Smooth muscle cell of the coronary artery (primary cell): ENCODE data around the gene NR1H3. TPM values are rescaled to one million over a fixed set of nuclear protein-coding genes. Genes with fewer than 3 reads are reported as not detected.

Experiments
- total RNA-seq: library from RNA; depleted of rRNA; stranded (reverse); fragments of >200 nt; gene quantifications from 2 replicates; pipeline ENCODE4 v1.2.3, GENCODE V29; 2014; ENCODE audit warnings: low replicate concordance

The NR1H3 gene
- 15.5 and 31.1 TPM in 2 replicates for total RNA-seq

DNA sequence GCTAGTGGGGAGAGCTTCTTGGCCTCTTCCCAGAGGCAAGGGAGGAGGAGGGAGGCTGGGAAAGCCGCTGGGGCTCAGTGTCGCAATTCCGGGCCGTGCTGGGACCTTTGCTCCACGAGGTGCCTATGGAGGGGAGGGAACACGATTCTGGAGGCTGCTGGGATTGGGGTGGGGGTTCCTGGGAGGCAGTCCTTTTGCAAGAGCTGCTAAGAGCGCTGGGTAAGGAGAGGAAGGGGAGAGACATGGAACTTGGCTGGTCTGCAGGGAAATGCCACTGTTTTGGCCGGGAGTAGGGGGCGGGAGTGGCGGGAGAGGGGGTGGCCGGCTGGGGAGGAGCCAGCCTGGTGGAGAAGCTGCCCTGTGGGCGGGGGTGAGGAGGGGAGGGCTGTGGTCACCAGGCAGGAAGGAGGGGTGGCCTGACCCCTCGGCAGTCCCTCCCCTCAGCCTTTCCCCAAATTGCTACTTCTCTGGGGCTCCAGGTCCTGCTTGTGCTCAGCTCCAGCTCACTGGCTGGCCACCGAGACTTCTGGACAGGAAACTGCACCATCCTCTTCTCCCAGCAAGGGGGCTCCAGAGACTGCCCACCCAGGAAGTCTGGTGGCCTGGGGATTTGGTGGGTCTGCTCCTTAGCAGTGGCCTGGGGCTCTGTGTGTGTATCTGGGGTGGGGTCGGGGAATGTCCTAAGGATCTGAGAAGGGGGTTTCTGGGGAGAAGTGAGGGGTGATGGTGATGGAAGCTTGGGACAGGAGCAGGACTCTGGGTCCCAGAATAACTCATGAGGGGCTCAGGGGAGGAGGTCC, at the start of gene NR1H3:
Gene NR1H3 (plus strand): TSS at position 480 of the 800 bp plus-strand sequence. CDS start 1,221 bp downstream, outside the sequence.

DNA sequence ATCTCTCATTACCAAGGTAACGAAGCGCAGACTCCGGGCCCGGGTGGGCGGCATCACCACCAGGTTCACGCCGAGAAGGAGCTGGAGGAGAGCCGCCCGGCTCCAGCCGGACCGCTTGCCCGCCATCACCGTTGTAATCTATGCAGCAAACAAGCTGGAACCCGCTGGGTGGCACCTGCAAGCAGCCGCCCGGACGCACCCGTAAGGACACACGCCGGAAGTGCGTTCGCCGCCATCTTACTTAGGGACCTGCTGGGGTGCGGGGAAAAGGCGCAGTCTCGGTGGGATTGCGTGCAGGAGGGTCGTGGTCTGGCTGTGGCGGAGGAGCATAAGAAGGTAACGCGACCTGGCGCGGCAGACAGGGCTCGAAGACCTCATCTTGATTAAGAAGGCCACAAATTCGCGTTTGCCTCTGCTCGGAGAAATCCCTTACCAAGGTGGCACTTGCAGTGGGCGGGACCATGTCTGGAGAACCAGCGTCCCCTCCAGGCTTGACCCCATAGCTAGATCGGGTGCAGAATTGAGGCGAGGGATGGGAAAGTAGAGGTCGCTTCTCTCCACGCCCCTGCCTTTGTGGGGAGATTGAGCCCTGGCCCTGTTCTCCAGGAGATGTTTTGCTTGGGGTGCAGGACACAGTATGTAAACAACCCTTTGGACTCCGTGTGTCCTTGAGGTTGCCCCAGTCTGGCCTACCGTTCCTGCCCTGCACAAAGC, 9.0 kb upstream of the NR1H3 start, which contains the start of gene ACP2:
Gene ACP2 (minus strand): TSS at position 151 of the 714 bp plus-strand sequence. CDS start 25 bp downstream, at position 126.

GRCh38 chr11:47269829-47270305, 12.1 kb downstream of the NR1H3 start, which contains the start of gene MADD:
Gene MADD (plus strand): TSS chr11:47270133.

Other genes starting within 250 kb of the NR1H3 start
- 60.1 and 66.6 TPM in 2 replicates for gene ARFGAP2, start 81.1 kb upstream of the NR1H3 start, total RNA-seq
- 14.7 and 41.6 TPM in 2 replicates for gene PACSIN3, start 71.6 kb upstream of the NR1H3 start, total RNA-seq
- 47.5 and 54.9 TPM in 2 replicates for gene DDB2, start 43.0 kb upstream of the NR1H3 start, total RNA-seq
- 5.6 and 22.6 TPM in 2 replicates for gene ACP2, start 9.2 kb upstream of the NR1H3 start, total RNA-seq
- gene MADD, start 12.1 kb downstream of the NR1H3 start, total RNA-seq: 11.7 and 22.7 TPM in 2 replicates
- gene MYBPC3, start 94.7 kb downstream of the NR1H3 start, total RNA-seq: 0.12 TPM in 1 of 2 replicates, not detected in the other
- gene SPI1, start 120.6 kb downstream of the NR1H3 start, total RNA-seq: not detected in 2 replicates
- 37.7 and 51.6 TPM in 2 replicates for gene SLC39A13, start 150.6 kb downstream of the NR1H3 start, total RNA-seq
- 214 and 316 TPM in 2 replicates for gene PSMC3, start 168.4 kb downstream of the NR1H3 start, total RNA-seq
- gene RAPSN, start 191.1 kb downstream of the NR1H3 start, total RNA-seq: 0.12 and 0.45 TPM in 2 replicates